CD4-positive, alpha-beta T cell (primary cell): ENCODE results near the gene GPC1. TPM values are rescaled to one million over a fixed set of nuclear protein-coding genes. Genes with fewer than 3 reads are reported as not detected.

Source experiments
- ATAC-seq: fragments of 200-7000 bp; cut with Tn5 transposase; one replicate; pipeline ENCODE4 v1.10.0; 2022; ENCODE audit warnings: mild to moderate bottlenecking; ENCODE audit not compliant: poor library complexity
- CTCF ChIA-PET: fragments of 350-600 bp; sonication (Branson Sonifier 250); formaldehyde crosslinking; loops from one replicate; lab custom pipeline; 2021; ENCODE audit warnings: antibody characterized with exemption, inconsistent platforms; lab: Charles Lee
- POLR2A ChIA-PET: fragments of 350-600 bp; sonication (Branson Sonifier 250); formaldehyde crosslinking; loops from one replicate; lab custom pipeline; 2021; ENCODE audit warnings: antibody characterized with exemption, inconsistent platforms; lab: Charles Lee
- DNase-seq, 14 experiments: peaks; one replicate each; pipeline ENCODE4 v3.0.0-alpha.2; 2013 to 2020; ENCODE audit warnings: mixed read lengths in 2 of 14
- H3K27ac ChIP-seq, 2 donors: one replicate each; pipeline versions ENCODE4 v1.5.1 to v1.7.0; 2013; ENCODE audit warnings: low read length in 2 of 2, low read depth in 1 of 2, mild to moderate bottlenecking in 1 of 2
- H3K27me3 ChIP-seq, 2 experiments: 1 replicate in 1 of 2; 2 replicates in 1 of 2; pipeline versions ENCODE4 v1.6.1 to v1.7.0; 2013; ENCODE audit warnings: low read length in 2 of 2, control low read depth in 1 of 2, mild to moderate bottlenecking in 1 of 2, moderate library complexity in 1 of 2; ENCODE audit not compliant: insufficient read depth in 2 of 2, control insufficient read depth in 1 of 2
- H3K36me3 ChIP-seq: one replicate; pipeline ENCODE4 v1.6.1; 2013; ENCODE audit warnings: low read length, control low read depth; ENCODE audit not compliant: insufficient read depth
- H3K4me1 ChIP-seq: one replicate; pipeline ENCODE4 v1.6.1; 2013; ENCODE audit warnings: low read length, control low read depth; ENCODE audit not compliant: insufficient read depth
- H3K4me3 ChIP-seq: one replicate; pipeline ENCODE4 v1.5.1; 2013; ENCODE audit warnings: mild to moderate bottlenecking, low read length, moderate library complexity
- H3K9me3 ChIP-seq, 2 experiments: 1 replicate in 1 of 2; 2 replicates in 1 of 2; pipeline versions ENCODE4 v1.6.1 to v1.7.0; 2013; ENCODE audit warnings: low read length in 2 of 2, mild to moderate bottlenecking in 2 of 2, control low read depth in 1 of 2, moderate library complexity in 1 of 2; ENCODE audit not compliant: control insufficient read depth in 1 of 2, insufficient read depth in 1 of 2
- H3K27ac Mint-ChIP-seq: one replicate; pipeline ENCODE4 v1.8.0; 2020; ENCODE audit warnings: mixed read lengths
- H3K27me3 Mint-ChIP-seq: one replicate; pipeline ENCODE4 v1.8.0; 2021; ENCODE audit warnings: mixed read lengths
- H3K36me3 Mint-ChIP-seq: one replicate; pipeline ENCODE4 v1.8.0; 2021; ENCODE audit warnings: low read depth, mixed read lengths
- H3K4me1 Mint-ChIP-seq: one replicate; pipeline ENCODE4 v1.8.0; 2021; ENCODE audit warnings: low read depth, mixed read lengths
- H3K4me3 Mint-ChIP-seq: one replicate; pipeline ENCODE4 v1.8.0; 2020; ENCODE audit warnings: mild to moderate bottlenecking, mixed read lengths
- H3K9me3 Mint-ChIP-seq: one replicate; pipeline ENCODE4 v1.8.0; 2020; ENCODE audit warnings: mixed read lengths
- CTCF ChIP-seq: fragments of 200-600 bp; IDR thresholded peaks from one replicate; pipeline ENCODE4 v1.8.0; 2022; ENCODE audit warnings: antibody characterized with exemption, mild to moderate bottlenecking
- intact Hi-C, 2 experiments: fragments of 100-400 bp; cut with DNase I in 1 of 2; cut with micrococcal nuclease in 1 of 2; formaldehyde crosslinking; loops; one replicate each; pipeline versions ENCODE4 v1.15.1 to v1.9.0; 2023 to 2025; cut with DNase I, micrococcal nuclease
- total RNA-seq, 174 experiments: library from RNA in 2 of 174; stranded (reverse) in 2 of 174; gene quantifications; one replicate each; pipeline ENCODE4 v1.2.3 and lab custom pipeline; 2021 to 2026

Gene GPC1
- total RNA-seq, 2 experiments from 2014 or later: 0.58 to 0.98 TPM

- Histone ChIP-seq H3K36me3 (peaks cover 24% of the 10 kb centered on the region), H3K9me3 (no peaks in the 10 kb centered on the region), H3K4me1 (peaks cover 15% of the 10 kb centered on the region), H3K27me3 (no peaks in the 10 kb centered on the region), H3K27ac (no peak overlapping the region), H3K4me3 (no peak overlapping the region)
- no peak overlapping the region for H3K27ac Mint-ChIP-seq
- DNase-seq (no peak), ATAC-seq (no peak)
- ChIA-PET POLR2A (no interaction called here), CTCF (no interaction called here)
- no peak overlapping the region for H3K4me3 Mint-ChIP-seq
- no peaks in the 10 kb centered on the region for H3K27me3 Mint-ChIP-seq
- intact Hi-C loops: loop anchor here (5.0 to 10.0 kb wide), 4 partner anchors 47 to 224 kb away; partner anchors contain the start of genes ANKMY1 (in 1 of the 2), DUSP28 (in 1 of the 2) and RNPEPL1 (in 1 of the 2)
- H3K9me3 Mint-ChIP-seq: no peaks in the 10 kb centered on the region
- TF ChIP-seq CTCF: no peak
- peaks cover 22% of the 10 kb centered on the region for H3K36me3 Mint-ChIP-seq
- H3K4me1 Mint-ChIP-seq: peaks cover 6% of the 10 kb centered on the region
These were observed 75.2 kb downstream of the GPC1 start for GRCh38 chr2:240510513-240511210.

- Histone ChIP-seq H3K4me1 (peaks cover 15% of the 10 kb centered on the region), H3K27me3 (no peaks in the 10 kb centered on the region), H3K9me3 (no peaks in the 10 kb centered on the region), H3K36me3 (peaks cover 24% of the 10 kb centered on the region), H3K27ac (no peak overlapping the region), H3K4me3 (no peak overlapping the region)
- Mint-ChIP-seq H3K4me1 (peaks cover 6% of the 10 kb centered on the region), H3K4me3 (no peak overlapping the region), H3K27me3 (no peaks in the 10 kb centered on the region), H3K9me3 (no peaks in the 10 kb centered on the region), H3K36me3 (peaks cover 22% of the 10 kb centered on the region), H3K27ac (no peak overlapping the region)
- intact Hi-C loops: loop anchor here (2.0 to 10.0 kb wide), 5 partner anchors 46 to 329 kb away; partner anchors contain the start of genes ANKMY1 (in 1 of the 2), DUSP28 (in 1 of the 2) and RNPEPL1 (in 1 of the 2)
- DNase-seq: peak in 1 of 14 experiments; percentile 20
- TF ChIP-seq CTCF: no peak
- CTCF ChIA-PET: no interaction called here
- ATAC-seq: no peak
- POLR2A ChIA-PET: no interaction called here
These were observed 76.1 kb downstream of the GPC1 start for GRCh38 chr2:240511351-240512108.

GRCh38 chr2:240512109-240512485 lies 76.6 kb downstream of the GPC1 start:
- Histone ChIP-seq H3K9me3 (no peaks in the 10 kb centered on the region), H3K4me3 (no peak overlapping the region), H3K27me3 (no peaks in the 10 kb centered on the region), H3K27ac (no peak overlapping the region), H3K4me1 (peaks cover 15% of the 10 kb centered on the region), H3K36me3 (peaks cover 24% of the 10 kb centered on the region)
- Mint-ChIP-seq H3K4me1 (peaks cover 6% of the 10 kb centered on the region), H3K4me3 (no peak overlapping the region), H3K27me3 (no peaks in the 10 kb centered on the region), H3K9me3 (no peaks in the 10 kb centered on the region), H3K27ac (no peak overlapping the region), H3K36me3 (peaks cover 22% of the 10 kb centered on the region)
- intact Hi-C loops: loop anchor here (2.0 to 10.0 kb wide), 5 partner anchors 45 to 329 kb away; partner anchors contain the start of genes ANKMY1 (in 1 of the 2), DUSP28 (in 1 of the 2) and RNPEPL1 (in 1 of the 2)
- ATAC-seq (no peak), DNase-seq (peak in 1 of 14 experiments; percentile 12)
- POLR2A ChIA-PET: no interaction called here
- CTCF ChIA-PET: no interaction called here
- TF ChIP-seq CTCF: no peak
